ENCODE results near the gene NCAM1.

DNA sequence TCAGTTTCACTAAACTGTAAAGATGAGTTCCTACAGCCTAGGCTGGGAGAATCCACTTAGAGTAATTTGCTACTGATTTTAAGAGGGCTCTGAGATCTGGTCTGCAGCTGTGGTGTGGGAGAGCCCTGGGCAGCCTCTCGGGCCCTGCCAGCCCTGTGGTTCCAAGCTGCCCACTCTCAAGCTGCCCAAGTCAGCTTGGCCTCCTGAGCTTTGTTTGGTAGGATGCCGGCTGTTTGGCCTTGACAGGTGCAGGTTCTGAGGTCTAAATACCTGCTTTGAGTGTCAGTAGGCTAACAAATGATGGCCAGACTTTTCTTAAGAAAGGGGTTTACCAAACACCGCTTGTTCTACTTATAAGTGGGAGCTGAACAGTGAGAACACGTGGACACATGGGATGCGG lies 219.9 kb downstream of the NCAM1 start:
- TF ChIP-seq, protein P1, sequence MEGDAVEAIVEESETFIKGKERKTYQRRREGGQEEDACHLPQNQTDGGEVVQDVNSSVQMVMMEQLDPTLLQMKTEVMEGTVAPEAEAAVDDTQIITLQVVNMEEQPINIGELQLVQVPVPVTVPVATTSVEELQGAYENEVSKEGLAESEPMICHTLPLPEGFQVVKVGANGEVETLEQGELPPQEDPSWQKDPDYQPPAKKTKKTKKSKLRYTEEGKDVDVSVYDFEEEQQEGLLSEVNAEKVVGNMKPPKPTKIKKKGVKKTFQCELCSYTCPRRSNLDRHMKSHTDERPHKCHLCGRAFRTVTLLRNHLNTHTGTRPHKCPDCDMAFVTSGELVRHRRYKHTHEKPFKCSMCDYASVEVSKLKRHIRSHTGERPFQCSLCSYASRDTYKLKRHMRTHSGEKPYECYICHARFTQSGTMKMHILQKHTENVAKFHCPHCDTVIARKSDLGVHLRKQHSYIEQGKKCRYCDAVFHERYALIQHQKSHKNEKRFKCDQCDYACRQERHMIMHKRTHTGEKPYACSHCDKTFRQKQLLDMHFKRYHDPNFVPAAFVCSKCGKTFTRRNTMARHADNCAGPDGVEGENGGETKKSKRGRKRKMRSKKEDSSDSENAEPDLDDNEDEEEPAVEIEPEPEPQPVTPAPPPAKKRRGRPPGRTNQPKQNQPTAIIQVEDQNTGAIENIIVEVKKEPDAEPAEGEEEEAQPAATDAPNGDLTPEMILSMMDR (conservative IDR thresholded peaks at IDR 0.05 in 1 of 2, IDR thresholded peaks at IDR 0.05 in 1 of 2; ENCODE audit: low read depth in 1 of 2, low read length in 2 of 2) = no peak
- no peak for TF ChIP-seq EZH2 (IDR thresholded peaks at IDR 0.05; ENCODE audit: low read length, missing control alignments)

Measured in fibroblast of lung (primary cell).